Measurements from ENCODE around the gene DGKI. TPM values are rescaled to one million over a fixed set of nuclear protein-coding genes. Genes with fewer than 3 reads are reported as not detected.
A peak's percentile ranks its signal among the peaks of the same experiment; 100 is the strongest.

The DGKI gene
- total RNA-seq, 1 donor from 2014 or later = 5.5 TPM

- no peaks in the 10 kb centered on the region for H3K9me3 Mint-ChIP-seq
- H3K9me3 ChIP-seq (ENCODE audit: low read depth) = no peaks in the 10 kb centered on the region
- H3K4me3 Mint-ChIP-seq = no peak overlapping the region
- peaks cover 4% of the 10 kb centered on the region for H3K27me3 Mint-ChIP-seq (ENCODE audit: insufficient read depth, low read depth)
- H4K20me1 ChIP-seq (ENCODE audit: low read depth) = no peaks in the 10 kb centered on the region
- H3K4me2 ChIP-seq = no peak overlapping the region
- H3K79me2 ChIP-seq (ENCODE audit: low read depth) = no peaks in the 10 kb centered on the region
- no peaks in the 10 kb centered on the region for H3F3A ChIP-seq (ENCODE audit: low read depth)
- no peak for DNase-seq (ENCODE audit: low spot score)
- no peaks in the 10 kb centered on the region for H3K4me1 Mint-ChIP-seq
- H3K4me3 ChIP-seq = no peak overlapping the region
- no peaks in the 10 kb centered on the region for H3K36me3 Mint-ChIP-seq
- no peak overlapping the region for H3K9ac ChIP-seq
- no peak overlapping the region for H3K27ac ChIP-seq
- H3K36me3 ChIP-seq = no peaks in the 10 kb centered on the region
- H3K27ac Mint-ChIP-seq = no peak overlapping the region
- no peaks in the 10 kb centered on the region for H3K27me3 ChIP-seq
- H2AFZ ChIP-seq (replicated peaks) = no peak overlapping the region
- TF ChIP-seq EZH2 (IDR thresholded peaks at IDR 0.05) = no peak
- TF ChIP-seq EZH2phosphoT487 (IDR thresholded peaks at IDR 0.05) = no peak
- TF ChIP-seq, protein P1, sequence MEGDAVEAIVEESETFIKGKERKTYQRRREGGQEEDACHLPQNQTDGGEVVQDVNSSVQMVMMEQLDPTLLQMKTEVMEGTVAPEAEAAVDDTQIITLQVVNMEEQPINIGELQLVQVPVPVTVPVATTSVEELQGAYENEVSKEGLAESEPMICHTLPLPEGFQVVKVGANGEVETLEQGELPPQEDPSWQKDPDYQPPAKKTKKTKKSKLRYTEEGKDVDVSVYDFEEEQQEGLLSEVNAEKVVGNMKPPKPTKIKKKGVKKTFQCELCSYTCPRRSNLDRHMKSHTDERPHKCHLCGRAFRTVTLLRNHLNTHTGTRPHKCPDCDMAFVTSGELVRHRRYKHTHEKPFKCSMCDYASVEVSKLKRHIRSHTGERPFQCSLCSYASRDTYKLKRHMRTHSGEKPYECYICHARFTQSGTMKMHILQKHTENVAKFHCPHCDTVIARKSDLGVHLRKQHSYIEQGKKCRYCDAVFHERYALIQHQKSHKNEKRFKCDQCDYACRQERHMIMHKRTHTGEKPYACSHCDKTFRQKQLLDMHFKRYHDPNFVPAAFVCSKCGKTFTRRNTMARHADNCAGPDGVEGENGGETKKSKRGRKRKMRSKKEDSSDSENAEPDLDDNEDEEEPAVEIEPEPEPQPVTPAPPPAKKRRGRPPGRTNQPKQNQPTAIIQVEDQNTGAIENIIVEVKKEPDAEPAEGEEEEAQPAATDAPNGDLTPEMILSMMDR (IDR thresholded peaks at IDR 0.05) = no peak
- H3K4me1 ChIP-seq = no peaks in the 10 kb centered on the region
These were observed 383.9 kb downstream of the DGKI start for GRCh38 chr7:137462847-137463246.

GRCh38 chr7:137462074-137462715 is 384.6 kb downstream of the DGKI start:
- H3K9ac ChIP-seq = no peak overlapping the region
- H3K27ac ChIP-seq = no peak overlapping the region
- no peaks in the 10 kb centered on the region for H3K27me3 ChIP-seq
- no peak overlapping the region for H3K4me3 ChIP-seq
- H3K4me1 ChIP-seq = no peaks in the 10 kb centered on the region
- Mint-ChIP-seq H3K4me3 (no peak overlapping the region), H3K4me1 (no peaks in the 10 kb centered on the region), H3K36me3 (no peaks in the 10 kb centered on the region), H3K27ac (peak overlapping the region; percentile 2), H3K27me3 (ENCODE audit: insufficient read depth, low read depth) (peaks cover 4% of the 10 kb centered on the region), H3K9me3 (no peaks in the 10 kb centered on the region)
- H3K79me2 ChIP-seq (ENCODE audit: low read depth) = no peaks in the 10 kb centered on the region
- DNase-seq (ENCODE audit: low spot score) = no peak
- no peak overlapping the region for H2AFZ ChIP-seq (replicated peaks)
- no peaks in the 10 kb centered on the region for H3K36me3 ChIP-seq
- no peaks in the 10 kb centered on the region for H3K9me3 ChIP-seq (ENCODE audit: low read depth)
- no peaks in the 10 kb centered on the region for H3F3A ChIP-seq (ENCODE audit: low read depth)
- TF ChIP-seq EZH2phosphoT487 (IDR thresholded peaks at IDR 0.05) = no peak
- TF ChIP-seq EZH2 (IDR thresholded peaks at IDR 0.05) = no peak
- TF ChIP-seq, protein P1 (IDR thresholded peaks at IDR 0.05) = no peak
- no peak overlapping the region for H3K4me2 ChIP-seq
- H4K20me1 ChIP-seq (ENCODE audit: low read depth) = no peaks in the 10 kb centered on the region

DNA sequence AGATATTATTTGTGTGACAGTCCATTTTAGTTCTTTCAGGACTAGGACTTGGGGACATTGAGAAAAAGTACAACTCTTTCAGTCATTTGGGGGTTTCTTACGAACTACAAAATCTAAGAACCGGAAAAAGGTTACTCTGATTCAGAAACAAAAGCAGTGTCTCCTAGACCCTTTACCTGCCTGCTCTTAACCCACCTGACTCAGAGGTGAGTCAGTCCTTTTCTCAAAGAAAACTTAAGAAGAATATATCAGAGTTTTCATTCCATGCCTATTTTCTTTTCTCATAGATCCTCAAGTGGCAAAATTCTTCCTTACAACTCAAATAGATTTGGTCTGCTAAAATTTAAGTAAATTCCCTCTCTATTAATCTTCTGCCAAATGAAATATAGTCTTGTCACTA is 388.4 kb downstream of the DGKI start:
- peaks cover 16% of the 10 kb centered on the region for H3K4me1 Mint-ChIP-seq
- Histone ChIP-seq H3K9me3 (ENCODE audit: low read depth) (no peaks in the 10 kb centered on the region), H2AFZ (replicated peaks) (no peak overlapping the region), H3K27ac (no peak overlapping the region), H3K79me2 (ENCODE audit: low read depth) (no peaks in the 10 kb centered on the region), H3K4me3 (no peak overlapping the region), H3K4me2 (no peak overlapping the region), H3K27me3 (no peaks in the 10 kb centered on the region), H4K20me1 (ENCODE audit: low read depth) (no peaks in the 10 kb centered on the region), H3K9ac (no peak overlapping the region), H3F3A (ENCODE audit: low read depth) (peaks cover 3% of the 10 kb centered on the region), H3K4me1 (peaks cover 7% of the 10 kb centered on the region), H3K36me3 (no peaks in the 10 kb centered on the region)
- DNase-seq (ENCODE audit: low spot score) = no peak
- no peak overlapping the region for H3K4me3 Mint-ChIP-seq
- no peaks in the 10 kb centered on the region for H3K9me3 Mint-ChIP-seq
- H3K27me3 Mint-ChIP-seq (ENCODE audit: insufficient read depth, low read depth) = peaks cover 4% of the 10 kb centered on the region
- H3K27ac Mint-ChIP-seq = no peak overlapping the region
- no peaks in the 10 kb centered on the region for H3K36me3 Mint-ChIP-seq
- TF ChIP-seq, protein P1 (IDR thresholded peaks at IDR 0.05) = no peak
- TF ChIP-seq EZH2phosphoT487 (IDR thresholded peaks at IDR 0.05) (no peak), EZH2 (IDR thresholded peaks at IDR 0.05) (no peak)

Data from neural progenitor cell (in vitro differentiated cells).